ENCODE results near the gene CLIC4. TPM values are rescaled to one million over a fixed set of nuclear protein-coding genes. Genes with fewer than 3 reads are reported as not detected.

CLIC4 gene
- total and polyA plus RNA-seq, 2 donors (not counting 1 experiment from before 2014, with no cell fraction given), result 28.5 to 123 TPM

GRCh38 chr1:24860841-24861240 lies 115.6 kb downstream of the CLIC4 start:
- 91% methylated on average over 15 of the region's 15 CpGs for WGBS (ENCODE audit: insufficient coverage)
- H3K27me3 ChIP-seq (replicated peaks in 1 of 4; ENCODE audit: control extremely low read depth in 1 of 4, control insufficient read depth in 3 of 4, insufficient read depth in 4 of 4, low read length in 3 of 4), result peaks cover 0 to 4% (median 0%) of the 10 kb centered on the region in 4 experiments
- H3K9me3 ChIP-seq (ENCODE audit: control extremely low read depth in 1 of 3, control insufficient read depth in 2 of 3, insufficient read depth in 1 of 3, low read length in 2 of 3), result no peaks in the 10 kb centered on the region
- no peak overlapping the region for H3K9ac ChIP-seq (ENCODE audit: low read length)
- no peaks in the 10 kb centered on the region for H3K36me3 ChIP-seq (replicated peaks in 1 of 2; ENCODE audit: control extremely low read depth in 1 of 2, control insufficient read depth in 1 of 2, extremely low read depth in 1 of 2, insufficient read depth in 2 of 2, low read length in 1 of 2)
- H3K4me2 ChIP-seq (replicated peaks; ENCODE audit: low read depth, low read length, poor library complexity, severe bottlenecking), result no peak overlapping the region
- H3K27ac Mint-ChIP-seq, result no peak overlapping the region
- no peak overlapping the region for H2AFZ ChIP-seq (ENCODE audit: insufficient read depth, low read depth, low read length, poor library complexity, severe bottlenecking)
- no peaks in the 10 kb centered on the region for H3K9me3 Mint-ChIP-seq (ENCODE audit: insufficient read depth)
- H4K20me1 ChIP-seq (ENCODE audit: control insufficient read depth, insufficient read depth, low read length, poor library complexity, severe bottlenecking), result no peaks in the 10 kb centered on the region
- intact Hi-C loops (cut with micrococcal nuclease), result no loop called here
- H3K4me3 ChIP-seq (ENCODE audit: control extremely low read depth in 1 of 5, extremely low read depth in 1 of 5, insufficient read depth in 1 of 5, low read depth in 2 of 5, low read length in 4 of 5), result no peak overlapping the region
- ChIA-PET POLR2A (no interaction called here), CTCF (no interaction called here)
- DNase-seq, result no peak
- ATAC-seq (ENCODE audit: low read depth), result no peak
- H3K27ac ChIP-seq (ENCODE audit: low read length in 2 of 2), result no peak overlapping the region
- H3K27me3 Mint-ChIP-seq, result peaks cover 3% of the 10 kb centered on the region
- no peak overlapping the region for H3K4me3 Mint-ChIP-seq
- no peaks in the 10 kb centered on the region for H3K79me2 ChIP-seq (ENCODE audit: control insufficient read depth, insufficient read depth, low read length)
- H3K4me1 Mint-ChIP-seq, result peaks cover 5% of the 10 kb centered on the region
- TF ChIP-seq EZH2 (IDR thresholded peaks at IDR 0.05; ENCODE audit: borderline replicate concordance, insufficient read depth, low read depth, low read length, poor library complexity, severe bottlenecking) (no peak), CTCF (IDR thresholded peaks at IDR 0.05) (no peak)
- peaks cover 0 to 5% of the 10 kb centered on the region in 2 donors for H3K4me1 ChIP-seq (ENCODE audit: control insufficient read depth in 2 of 2, insufficient read depth in 2 of 2, low read length in 2 of 2)

GRCh38 chr1:24861821-24862727 lies 116.8 kb downstream of the CLIC4 start:
- Mint-ChIP-seq H3K27me3 (peaks cover 6% of the 10 kb centered on the region), H3K4me1 (peaks cover 5% of the 10 kb centered on the region), H3K9me3 (ENCODE audit: insufficient read depth) (no peaks in the 10 kb centered on the region), H3K27ac (no peak overlapping the region), H3K4me3 (no peak overlapping the region)
- WGBS (ENCODE audit: insufficient coverage), result 89% methylated on average over 28 of the region's 28 CpGs
- H2AFZ ChIP-seq (ENCODE audit: insufficient read depth, low read depth, low read length, poor library complexity, severe bottlenecking), result no peak overlapping the region
- H3K79me2 ChIP-seq (ENCODE audit: control insufficient read depth, insufficient read depth, low read length), result no peaks in the 10 kb centered on the region
- ChIA-PET POLR2A (no interaction called here), CTCF (no interaction called here)
- H3K27me3 ChIP-seq (replicated peaks in 1 of 4; ENCODE audit: control extremely low read depth in 1 of 4, control insufficient read depth in 3 of 4, insufficient read depth in 4 of 4, low read length in 3 of 4), result peaks cover 0 to 4% (median 0%) of the 10 kb centered on the region in 4 experiments
- H3K4me1 ChIP-seq (ENCODE audit: control insufficient read depth in 2 of 2, insufficient read depth in 2 of 2, low read length in 2 of 2), result peaks cover 0 to 5% of the 10 kb centered on the region in 2 donors
- H3K27ac ChIP-seq (ENCODE audit: low read length in 2 of 2), result no peak overlapping the region
- no peak overlapping the region for H3K4me2 ChIP-seq (replicated peaks; ENCODE audit: low read depth, low read length, poor library complexity, severe bottlenecking)
- intact Hi-C loops (cut with micrococcal nuclease), result no loop called here
- H3K4me3 ChIP-seq (ENCODE audit: control extremely low read depth in 1 of 5, extremely low read depth in 1 of 5, insufficient read depth in 1 of 5, low read depth in 2 of 5, low read length in 4 of 5), result no peak overlapping the region
- TF ChIP-seq EZH2 (IDR thresholded peaks at IDR 0.05; ENCODE audit: borderline replicate concordance, insufficient read depth, low read depth, low read length, poor library complexity, severe bottlenecking), result no peak
- no peak for TF ChIP-seq CTCF (IDR thresholded peaks at IDR 0.05)
- H4K20me1 ChIP-seq (ENCODE audit: control insufficient read depth, insufficient read depth, low read length, poor library complexity, severe bottlenecking), result no peaks in the 10 kb centered on the region
- DNase-seq (no peak), ATAC-seq (ENCODE audit: low read depth) (no peak)
- H3K9me3 ChIP-seq (ENCODE audit: control extremely low read depth in 1 of 3, control insufficient read depth in 2 of 3, insufficient read depth in 1 of 3, low read length in 2 of 3), result no peaks in the 10 kb centered on the region
- H3K9ac ChIP-seq (ENCODE audit: low read length), result no peak overlapping the region
- H3K36me3 ChIP-seq (replicated peaks in 1 of 2; ENCODE audit: control extremely low read depth in 1 of 2, control insufficient read depth in 1 of 2, extremely low read depth in 1 of 2, insufficient read depth in 2 of 2, low read length in 1 of 2), result no peaks in the 10 kb centered on the region

Measured in B cell (primary cell).